GM10847 (cell line): ENCODE data around the gene CRADD.

Experiments used
- POLR2A ChIP-seq: IDR thresholded peaks from 2 replicates; pipeline ENCODE4 v1.6.1; 2011; ENCODE audit not compliant: insufficient read length; ENCODE audit errors: extremely low read depth

CRADD gene

GRCh38 chr12:93751864-93752610, 74.9 kb downstream of the CRADD start:
- no peak for TF ChIP-seq POLR2A

GRCh38 chr12:93753285-93753684, 76.1 kb downstream of the CRADD start:
- no peak for TF ChIP-seq POLR2A

GRCh38 chr12:93753838-93754429, 76.8 kb downstream of the CRADD start:
- TF ChIP-seq POLR2A, result no peak

- no peak for TF ChIP-seq POLR2A
Measured at GRCh38 chr12:93756288-93756687, 79.1 kb downstream of the CRADD start.

- no peak for TF ChIP-seq POLR2A
Measured at GRCh38 chr12:93757792-93758694, 80.9 kb downstream of the CRADD start.

- TF ChIP-seq POLR2A, result no peak
Measured at GRCh38 chr12:93758801-93759373, 81.7 kb downstream of the CRADD start.

GRCh38 chr12:93759512-93760081, 82.4 kb downstream of the CRADD start:
- no peak for TF ChIP-seq POLR2A

GRCh38 chr12:93760275-93760875, 83.2 kb downstream of the CRADD start:
- no peak for TF ChIP-seq POLR2A

GRCh38 chr12:93762059-93762719, 85.0 kb downstream of the CRADD start:
- no peak for TF ChIP-seq POLR2A

- no peak for TF ChIP-seq POLR2A
Measured at GRCh38 chr12:93762912-93763553, 85.9 kb downstream of the CRADD start.

- TF ChIP-seq POLR2A, result no peak
Measured at GRCh38 chr12:93763746-93764147, 86.6 kb downstream of the CRADD start.

- TF ChIP-seq POLR2A, result no peak
Measured at GRCh38 chr12:93766371-93766770, 89.2 kb downstream of the CRADD start.

- no peak for TF ChIP-seq POLR2A
Measured at GRCh38 chr12:93766796-93767523, 89.8 kb downstream of the CRADD start.
